ENCODE measurements around the gene TIPIN. TPM values are rescaled to one million over a fixed set of nuclear protein-coding genes. Genes with fewer than 3 reads are reported as not detected.
A peak's percentile ranks its signal among the peaks of the same experiment; 100 is the strongest.

TIPIN gene
- total and polyA plus RNA-seq, 2 of the 8 experiments (the other 6 are each of a cell fraction or from before 2014, with no cell fraction given), result 8.5 to 24.7 TPM

- peak; percentile 43 for TF ChIP-seq CHD7 (IDR thresholded peaks at IDR 0.05; ENCODE audit: insufficient replicate concordance, low read length)
- no peak for TF ChIP-seq JUN (IDR thresholded peaks at IDR 0.05; ENCODE audit: low read depth, low read length)
- no peak for TF ChIP-seq ZNF274 (IDR thresholded peaks at IDR 0.05; ENCODE audit: borderline replicate concordance, extremely low read depth, low read length)
- peak; percentile 88 for TF ChIP-seq CREB1 (IDR thresholded peaks at IDR 0.05)
- TF ChIP-seq POLR2AphosphoS5 (IDR thresholded peaks at IDR 0.05; ENCODE audit: low read depth, low read length), result peak; percentile 70; the same call in 1 of the 2 replicates
- no peak for TF ChIP-seq CTCF (IDR thresholded peaks at IDR 0.05; ENCODE audit: control extremely low read depth in 1 of 3, insufficient read depth in 1 of 3, low read depth in 1 of 3, low read length in 3 of 3)
- no peak for TF ChIP-seq TEAD4 (IDR thresholded peaks at IDR 0.05; ENCODE audit: low read depth, low read length)
These were observed at the start of gene TIPIN (continued) for GRCh38 chr15:66356359-66357236.
